SH-SY5Y (cell line): Measurements from ENCODE around the gene IRF2.

Experiments
- GATA2 ChIP-seq: IDR thresholded peaks from 2 replicates; pipeline ENCODE4 v1.6.1; 2011; ENCODE audit warnings: mild to moderate bottlenecking, low read depth, low read length
- GATA3 ChIP-seq: IDR thresholded peaks from 2 replicates; pipeline ENCODE4 v1.6.1; 2011; ENCODE audit warnings: low read depth, mild to moderate bottlenecking, low read length, moderate library complexity

DNA sequence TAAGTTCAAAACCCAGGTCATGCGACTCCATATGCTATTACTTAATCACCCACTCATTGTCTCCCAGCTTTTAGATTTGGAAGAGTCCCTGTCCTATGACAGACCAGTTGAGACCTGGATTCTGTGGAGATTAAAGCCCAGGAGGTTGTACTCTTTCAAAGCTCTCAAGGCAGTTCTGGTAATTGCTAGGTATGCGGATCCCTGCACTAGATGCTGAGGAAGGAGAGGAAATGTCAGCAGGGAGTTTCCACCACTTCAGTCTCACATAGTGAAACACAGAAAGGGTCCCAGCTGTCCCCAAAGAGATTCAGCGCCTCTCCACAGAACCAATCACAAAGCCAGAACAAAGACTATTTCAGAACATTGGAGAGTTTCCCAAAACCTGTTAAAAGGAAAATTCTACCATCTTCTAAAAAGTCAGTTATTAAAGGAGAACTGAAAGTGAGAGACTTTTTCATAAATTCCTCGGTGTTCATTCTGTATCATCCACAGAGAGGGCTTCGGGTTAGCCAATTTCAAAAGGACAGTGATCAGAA is 53.4 kb downstream of the IRF2 start:
- TF ChIP-seq GATA2 = no peak
- TF ChIP-seq GATA3 = no peak
